NT2/D1 (cell line): ENCODE measurements around the gene CTNNA2.

Source experiments
- DNase-seq: peaks from one replicate; pipeline ENCODE4 v3.0.0-alpha.2; 2011; ENCODE audit warnings: low read depth, low spot score
- H3K27me3 ChIP-seq: 2 replicates; pipeline ENCODE4 v1.6.0; 2011; ENCODE audit warnings: mild to moderate bottlenecking; ENCODE audit not compliant: insufficient read length, insufficient read depth
- H3K36me3 ChIP-seq: 2 replicates; pipeline ENCODE4 v1.6.1; 2011; ENCODE audit warnings: mild to moderate bottlenecking, low read length, mixed read lengths; ENCODE audit not compliant: insufficient read depth, insufficient read length
- H3K4me1 ChIP-seq: 2 replicates; pipeline ENCODE4 v1.5.1; 2011; ENCODE audit not compliant: insufficient read depth, insufficient read length
- H3K4me3 ChIP-seq: 2 replicates; pipeline ENCODE4 v1.5.1; 2011; ENCODE audit warnings: low read depth; ENCODE audit not compliant: insufficient read length
- H3K9ac ChIP-seq: 2 replicates; pipeline ENCODE4 v1.6.0; 2011; ENCODE audit warnings: low read depth; ENCODE audit not compliant: insufficient read length
- H3K9me3 ChIP-seq: 2 replicates; pipeline ENCODE4 v1.5.1; 2011; ENCODE audit warnings: mild to moderate bottlenecking, low read length; ENCODE audit not compliant: insufficient read depth
- SUZ12 ChIP-seq: IDR thresholded peaks from 2 replicates; pipeline ENCODE4 v1.6.1; 2011; ENCODE audit not compliant: insufficient read length, insufficient read depth; ENCODE audit errors: extremely low read depth
- YY1 ChIP-seq: IDR thresholded peaks from 2 replicates; pipeline ENCODE4 v1.6.1; 2011; ENCODE audit not compliant: insufficient read length, insufficient read depth
- ZNF274 ChIP-seq: IDR thresholded peaks from 2 replicates; pipeline ENCODE4 v1.6.1; 2011; ENCODE audit warnings: mild to moderate bottlenecking, low read depth, low read length

The CTNNA2 gene

GRCh38 chr2:79801082-79801481 lies 288.2 kb downstream of the CTNNA2 start:
- Histone ChIP-seq H3K36me3 (no peaks in the 10 kb centered on the region), H3K9ac (no peak overlapping the region), H3K4me3 (no peak overlapping the region), H3K27me3 (no peaks in the 10 kb centered on the region), H3K9me3 (no peaks in the 10 kb centered on the region), H3K4me1 (no peaks in the 10 kb centered on the region)
- TF ChIP-seq YY1, result no peak
- no peak for TF ChIP-seq SUZ12
- no peak for TF ChIP-seq ZNF274
- no peak for DNase-seq

GRCh38 chr2:79817288-79817687 lies 304.4 kb downstream of the CTNNA2 start:
- no peaks in the 10 kb centered on the region for H3K9me3 ChIP-seq
- H3K9ac ChIP-seq, result no peak overlapping the region
- no peak for DNase-seq
- H3K36me3 ChIP-seq, result no peaks in the 10 kb centered on the region
- no peaks in the 10 kb centered on the region for H3K27me3 ChIP-seq
- no peak for TF ChIP-seq SUZ12
- TF ChIP-seq YY1, result no peak
- TF ChIP-seq ZNF274, result no peak
- H3K4me1 ChIP-seq, result no peaks in the 10 kb centered on the region
- H3K4me3 ChIP-seq, result no peak overlapping the region

GRCh38 chr2:79820281-79820680 lies 307.4 kb downstream of the CTNNA2 start:
- no peaks in the 10 kb centered on the region for H3K9me3 ChIP-seq
- H3K9ac ChIP-seq, result no peak overlapping the region
- TF ChIP-seq ZNF274, result no peak
- TF ChIP-seq SUZ12, result no peak
- no peak for TF ChIP-seq YY1
- no peaks in the 10 kb centered on the region for H3K27me3 ChIP-seq
- H3K36me3 ChIP-seq, result no peaks in the 10 kb centered on the region
- H3K4me1 ChIP-seq, result no peaks in the 10 kb centered on the region
- H3K4me3 ChIP-seq, result no peak overlapping the region
- no peak for DNase-seq

- TF ChIP-seq YY1 (no peak), SUZ12 (no peak), ZNF274 (no peak)
- Histone ChIP-seq H3K36me3 (no peaks in the 10 kb centered on the region), H3K4me3 (no peak overlapping the region), H3K9me3 (no peaks in the 10 kb centered on the region), H3K4me1 (no peaks in the 10 kb centered on the region), H3K9ac (no peak overlapping the region), H3K27me3 (no peaks in the 10 kb centered on the region)
- no peak for DNase-seq
These were observed 309.3 kb downstream of the CTNNA2 start for GRCh38 chr2:79822136-79822535.

- Histone ChIP-seq H3K9me3 (no peaks in the 10 kb centered on the region), H3K9ac (no peak overlapping the region), H3K36me3 (no peaks in the 10 kb centered on the region), H3K27me3 (no peaks in the 10 kb centered on the region), H3K4me1 (no peaks in the 10 kb centered on the region), H3K4me3 (no peak overlapping the region)
- DNase-seq, result no peak
- TF ChIP-seq ZNF274 (no peak), SUZ12 (no peak), YY1 (no peak)
These were observed 311.4 kb downstream of the CTNNA2 start for GRCh38 chr2:79824086-79824786.

GRCh38 chr2:79827881-79828280 lies 315.0 kb downstream of the CTNNA2 start:
- Histone ChIP-seq H3K9ac (no peak overlapping the region), H3K27me3 (no peaks in the 10 kb centered on the region), H3K4me3 (no peak overlapping the region), H3K4me1 (no peaks in the 10 kb centered on the region), H3K36me3 (no peaks in the 10 kb centered on the region), H3K9me3 (no peaks in the 10 kb centered on the region)
- TF ChIP-seq SUZ12 (no peak), ZNF274 (no peak), YY1 (no peak)
- DNase-seq, result no peak

- Histone ChIP-seq H3K9ac (no peak overlapping the region), H3K4me1 (no peaks in the 10 kb centered on the region), H3K9me3 (no peaks in the 10 kb centered on the region), H3K27me3 (no peaks in the 10 kb centered on the region), H3K36me3 (no peaks in the 10 kb centered on the region), H3K4me3 (no peak overlapping the region)
- DNase-seq, result no peak
- TF ChIP-seq SUZ12, result no peak
- TF ChIP-seq YY1, result no peak
- TF ChIP-seq ZNF274, result no peak
These were observed 317.6 kb downstream of the CTNNA2 start for GRCh38 chr2:79830501-79830900.

- TF ChIP-seq SUZ12 (no peak), YY1 (no peak), ZNF274 (no peak)
- Histone ChIP-seq H3K27me3 (no peaks in the 10 kb centered on the region), H3K9ac (no peak overlapping the region), H3K4me1 (no peaks in the 10 kb centered on the region), H3K4me3 (no peak overlapping the region), H3K9me3 (no peaks in the 10 kb centered on the region), H3K36me3 (no peaks in the 10 kb centered on the region)
- no peak for DNase-seq
These were observed 319.1 kb downstream of the CTNNA2 start for GRCh38 chr2:79831961-79832360.
